ENCODE measurements around the gene SLC4A1. TPM values are rescaled to one million over a fixed set of nuclear protein-coding genes. Genes with fewer than 3 reads are reported as not detected.

SLC4A1 gene
- polyA plus RNA-seq, 1 donor (not counting 4 experiments of a cell fraction or from before 2014, with no cell fraction given) = not detected

DNA sequence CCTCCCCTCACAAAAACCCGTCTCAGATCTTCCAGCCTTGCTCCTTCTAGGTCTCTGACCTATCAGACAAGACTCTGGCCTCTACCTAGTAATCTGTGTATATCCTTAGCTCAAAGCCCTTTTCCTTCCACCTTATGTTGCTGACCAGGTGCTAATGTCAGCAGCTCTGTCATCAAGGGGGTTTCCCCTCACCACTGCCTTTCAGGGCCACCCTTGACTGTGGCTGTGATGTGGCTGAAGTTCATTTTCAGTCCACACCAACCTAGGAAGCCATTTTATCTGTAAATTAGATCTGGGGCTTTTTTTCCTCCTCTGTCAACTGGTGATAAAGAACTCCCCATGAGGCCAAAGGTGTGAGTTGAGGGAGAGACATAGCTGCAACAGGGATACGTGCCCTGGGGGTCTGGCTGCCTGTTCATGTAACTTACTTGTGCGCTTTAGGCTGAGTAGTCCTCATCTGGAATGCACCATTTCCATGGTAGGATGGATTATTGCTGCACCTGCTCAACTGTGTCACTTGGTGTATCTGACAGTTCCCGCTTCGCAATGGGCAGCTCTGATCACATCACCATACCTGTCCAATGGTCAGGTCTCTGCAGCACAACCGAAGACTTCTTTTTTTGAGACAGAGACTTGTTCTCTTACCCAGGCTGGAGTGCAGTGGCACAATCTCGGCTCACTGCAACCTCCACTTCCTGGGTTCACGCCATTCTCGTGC lies 25.7 kb upstream of the SLC4A1 start:
- Histone ChIP-seq H3K9ac (ENCODE audit: control insufficient read depth, extremely low read depth, insufficient read depth, low read length) (no peak overlapping the region), H3K4me2 (ENCODE audit: control insufficient read depth, extremely low read depth, insufficient read depth, low read depth, low read length) (no peak overlapping the region), H4K20me1 (ENCODE audit: control insufficient read depth, extremely low read depth, insufficient read depth, low read length) (no peaks in the 10 kb centered on the region), H3K9me1 (ENCODE audit: control insufficient read depth, extremely low read depth, insufficient read depth, low read length) (no peaks in the 10 kb centered on the region), H3K27me3 (ENCODE audit: control insufficient read depth, extremely low read depth, insufficient read depth, low read length) (no peaks in the 10 kb centered on the region), H3K79me2 (ENCODE audit: control insufficient read depth, insufficient read depth, low read length) (no peaks in the 10 kb centered on the region), H2AFZ (ENCODE audit: control insufficient read depth, low read length) (no peak overlapping the region), H3K9me3 (ENCODE audit: control insufficient read depth, low read depth, low read length) (no peaks in the 10 kb centered on the region), H3K4me3 (ENCODE audit: control insufficient read depth in 2 of 3, extremely low read depth in 1 of 3, insufficient read depth in 2 of 3, low read depth in 1 of 3, low read length in 3 of 3) (no peak overlapping the region), H3K4me1 (ENCODE audit: control insufficient read depth, extremely low read depth, insufficient read depth, low read length) (peaks cover 11% of the 10 kb centered on the region), H3K36me3 (ENCODE audit: control insufficient read depth in 2 of 2, extremely low read depth in 1 of 2, insufficient read depth in 2 of 2, low read length in 2 of 2) (no peaks in the 10 kb centered on the region), H3K27ac (ENCODE audit: control insufficient read depth, insufficient read depth, low read length) (no peak overlapping the region)
- dilution Hi-C loops (cut with MboI; ENCODE audit: extremely low pct_ligation_motif_present, low sequenced_read_pairs) = no loop called here
- DNase-seq (ENCODE audit: low read depth, low spot score) (no peak), FAIRE-seq (no peak)
- no peak for TF ChIP-seq EZH2 (IDR thresholded peaks at IDR 0.05; ENCODE audit: low read length)
- TF ChIP-seq, protein P1, sequence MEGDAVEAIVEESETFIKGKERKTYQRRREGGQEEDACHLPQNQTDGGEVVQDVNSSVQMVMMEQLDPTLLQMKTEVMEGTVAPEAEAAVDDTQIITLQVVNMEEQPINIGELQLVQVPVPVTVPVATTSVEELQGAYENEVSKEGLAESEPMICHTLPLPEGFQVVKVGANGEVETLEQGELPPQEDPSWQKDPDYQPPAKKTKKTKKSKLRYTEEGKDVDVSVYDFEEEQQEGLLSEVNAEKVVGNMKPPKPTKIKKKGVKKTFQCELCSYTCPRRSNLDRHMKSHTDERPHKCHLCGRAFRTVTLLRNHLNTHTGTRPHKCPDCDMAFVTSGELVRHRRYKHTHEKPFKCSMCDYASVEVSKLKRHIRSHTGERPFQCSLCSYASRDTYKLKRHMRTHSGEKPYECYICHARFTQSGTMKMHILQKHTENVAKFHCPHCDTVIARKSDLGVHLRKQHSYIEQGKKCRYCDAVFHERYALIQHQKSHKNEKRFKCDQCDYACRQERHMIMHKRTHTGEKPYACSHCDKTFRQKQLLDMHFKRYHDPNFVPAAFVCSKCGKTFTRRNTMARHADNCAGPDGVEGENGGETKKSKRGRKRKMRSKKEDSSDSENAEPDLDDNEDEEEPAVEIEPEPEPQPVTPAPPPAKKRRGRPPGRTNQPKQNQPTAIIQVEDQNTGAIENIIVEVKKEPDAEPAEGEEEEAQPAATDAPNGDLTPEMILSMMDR (optimal IDR thresholded peaks at IDR 0.05 in 1 of 3, IDR thresholded peaks at IDR 0.05 in 1 of 3, conservative IDR thresholded peaks at IDR 0.05 in 1 of 3; ENCODE audit: extremely low read depth in 1 of 3, insufficient read depth in 2 of 3, low read length in 3 of 3) = no peak

DNA sequence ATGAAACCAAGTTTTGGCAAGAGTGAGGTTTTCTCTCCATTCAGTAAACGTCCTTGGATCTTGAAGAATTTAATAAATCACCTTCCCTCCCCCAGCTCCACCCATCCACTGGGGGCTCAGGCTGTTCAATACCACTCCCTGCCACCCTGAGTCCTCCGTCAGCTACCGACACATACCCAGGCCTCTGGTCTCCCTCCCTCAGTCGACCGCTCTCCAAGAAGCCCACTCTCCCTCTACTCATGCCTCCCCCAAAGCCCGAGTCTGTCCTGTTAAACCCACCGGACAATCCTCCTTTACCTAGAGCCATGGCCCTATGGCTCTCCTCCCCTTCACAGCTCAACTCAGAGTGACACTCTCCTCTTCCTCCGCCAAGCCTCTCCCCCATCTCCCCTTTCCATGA lies 19.7 kb upstream of the SLC4A1 start:
- no peak overlapping the region for H3K4me2 ChIP-seq (ENCODE audit: control insufficient read depth, extremely low read depth, insufficient read depth, low read depth, low read length)
- H3K27ac ChIP-seq (ENCODE audit: control insufficient read depth, insufficient read depth, low read length) = no peak overlapping the region
- H4K20me1 ChIP-seq (ENCODE audit: control insufficient read depth, extremely low read depth, insufficient read depth, low read length) = no peaks in the 10 kb centered on the region
- H3K4me3 ChIP-seq (ENCODE audit: control insufficient read depth in 2 of 3, extremely low read depth in 1 of 3, insufficient read depth in 2 of 3, low read depth in 1 of 3, low read length in 3 of 3) = no peak overlapping the region
- H3K9me3 ChIP-seq (ENCODE audit: control insufficient read depth, low read depth, low read length) = no peaks in the 10 kb centered on the region
- H3K4me1 ChIP-seq (ENCODE audit: control insufficient read depth, extremely low read depth, insufficient read depth, low read length) = no peaks in the 10 kb centered on the region
- no peaks in the 10 kb centered on the region for H3K27me3 ChIP-seq (ENCODE audit: control insufficient read depth, extremely low read depth, insufficient read depth, low read length)
- no peak overlapping the region for H3K9ac ChIP-seq (ENCODE audit: control insufficient read depth, extremely low read depth, insufficient read depth, low read length)
- no peak for FAIRE-seq
- no peaks in the 10 kb centered on the region for H3K36me3 ChIP-seq (ENCODE audit: control insufficient read depth in 2 of 2, extremely low read depth in 1 of 2, insufficient read depth in 2 of 2, low read length in 2 of 2)
- dilution Hi-C loops (cut with MboI; ENCODE audit: extremely low pct_ligation_motif_present, low sequenced_read_pairs) = no loop called here
- DNase-seq (ENCODE audit: low read depth, low spot score) = no peak
- H3K79me2 ChIP-seq (ENCODE audit: control insufficient read depth, insufficient read depth, low read length) = no peaks in the 10 kb centered on the region
- no peak for TF ChIP-seq EZH2 (IDR thresholded peaks at IDR 0.05; ENCODE audit: low read length)
- TF ChIP-seq, protein P1 (optimal IDR thresholded peaks at IDR 0.05 in 1 of 3, IDR thresholded peaks at IDR 0.05 in 1 of 3, conservative IDR thresholded peaks at IDR 0.05 in 1 of 3; ENCODE audit: extremely low read depth in 1 of 3, insufficient read depth in 2 of 3, low read length in 3 of 3) = no peak
- no peaks in the 10 kb centered on the region for H3K9me1 ChIP-seq (ENCODE audit: control insufficient read depth, extremely low read depth, insufficient read depth, low read length)
- no peak overlapping the region for H2AFZ ChIP-seq (ENCODE audit: control insufficient read depth, low read length)

All from keratinocyte (primary cell).